HepG2 (cell line): ENCODE results near the gene NOL4. TPM values are rescaled to one million over a fixed set of nuclear protein-coding genes. Genes with fewer than 3 reads are reported as not detected.

Experiments used
- ATAC-seq: fragments of 200-7000 bp; cut with Tn5 transposase; 3 replicates; pipeline ENCODE4 v1.9.1; 2020; ENCODE audit warnings: mild to moderate bottlenecking, moderate library complexity
- BruUV-seq: library from RNA; stranded (reverse); fragments of 400-500 nt; replicated peaks from 2 replicates; lab custom pipeline; 2021; lab: Mats Ljungman, UMichigan
- CTCF ChIA-PET: fragments of 300-600 bp; formaldehyde crosslinking; extraction: SDS; loops from one replicate; lab custom pipeline; 2021; ENCODE audit warnings: low total read pairs, inconsistent platforms, low intra/inter-chr PET ratio; lab: Yijun Ruan, JAX
- POLR2A ChIA-PET: fragments of 350-600 bp; sonication (Branson Sonifier 250); formaldehyde crosslinking; loops from one replicate; lab custom pipeline; 2020; ENCODE audit warnings: antibody characterized with exemption, inconsistent platforms; lab: Yijun Ruan, JAX
- DNase-seq: peaks from one replicate; pipeline ENCODE4 v3.0.0-alpha.2; 2015; ENCODE audit warnings: low spot score
- FAIRE-seq: peaks from 3 replicates; lab custom pipeline; 2011; peaks lifted over from hg19 to GRCh38; lab: Jason Lieb, UNC
- H2AFZ ChIP-seq: one replicate; pipeline ENCODE4 v1.6.1; 2011; ENCODE audit warnings: low read length, inconsistent platforms
- H3K27ac ChIP-seq: fragments of 300-600 bp; 3 replicates; pipeline ENCODE4 v1.8.0; 2011; ENCODE audit warnings: mixed run types, mild to moderate bottlenecking, mixed read lengths, low read length, inconsistent platforms; ENCODE audit not compliant: insufficient read depth; ENCODE audit errors: extremely low read length
- H3K27me3 ChIP-seq, 2 experiments: fragments of 200-600 bp in 1 of 2; 2 replicates in 1 of 2; 3 replicates in 1 of 2; pipeline versions ENCODE4 v1.6.0 to v1.8.0; 2011; ENCODE audit warnings: low read length in 2 of 2, mild to moderate bottlenecking in 2 of 2, moderate library complexity in 2 of 2, inconsistent platforms in 1 of 2; ENCODE audit not compliant: insufficient read depth in 2 of 2, control insufficient read depth in 1 of 2
- H3K36me3 ChIP-seq, 2 experiments: fragments of 200-600 bp in 1 of 2; replicated peaks in 1 of 2; 2 replicates in 1 of 2; 3 replicates in 1 of 2; pipeline versions ENCODE4 v1.5.1 to v1.8.0; 2011; ENCODE audit warnings: low read length in 2 of 2, inconsistent platforms in 1 of 2; ENCODE audit not compliant: insufficient read depth in 2 of 2, control insufficient read depth in 1 of 2
- H3K4me1 ChIP-seq: 2 replicates; pipeline ENCODE4 v1.5.1; 2012; ENCODE audit warnings: low read length, inconsistent platforms; ENCODE audit not compliant: insufficient read depth
- H3K4me2 ChIP-seq: 2 replicates; pipeline ENCODE4 v1.6.0; 2011; ENCODE audit warnings: low read depth, low read length, inconsistent platforms
- H3K4me3 ChIP-seq, 3 experiments: fragments of 200-600 bp in 1 of 3; sonication (generic), shearing (Covaris generic) in 1 of 3; replicated peaks in 1 of 3; 2 replicates each; pipeline ENCODE4 v1.5.1; 2011 to 2016; ENCODE audit warnings: low read length in 3 of 3, inconsistent platforms in 2 of 3, low read depth in 2 of 3, mild to moderate bottlenecking in 2 of 3, control low read depth in 1 of 3, mixed read lengths in 1 of 3; ENCODE audit not compliant: insufficient read depth in 1 of 3
- H3K79me2 ChIP-seq: one replicate; pipeline ENCODE4 v1.6.1; 2011; ENCODE audit warnings: low read length, inconsistent platforms; ENCODE audit not compliant: insufficient read depth
- H3K9ac ChIP-seq: 2 replicates; pipeline ENCODE4 v1.6.0; 2011; ENCODE audit warnings: mild to moderate bottlenecking, low read depth, low read length, inconsistent platforms; ENCODE audit not compliant: insufficient read depth
- H3K9me3 ChIP-seq: 2 replicates; pipeline ENCODE4 v1.5.1; 2012; ENCODE audit warnings: mild to moderate bottlenecking, low read length
- H4K20me1 ChIP-seq: 2 replicates; pipeline ENCODE4 v1.6.0; 2011; ENCODE audit warnings: inconsistent platforms, mild to moderate bottlenecking, low read length, moderate library complexity; ENCODE audit not compliant: insufficient read depth
- BRCA1 ChIP-seq: sonication (generic); formaldehyde crosslinking; IDR thresholded peaks from 2 replicates; pipeline ENCODE4 v1.4.0; 2020; ENCODE audit warnings: missing genetic modification reagents
- CBX5 ChIP-seq: sonication (generic); formaldehyde crosslinking; IDR thresholded peaks from 2 replicates; pipeline ENCODE4 v1.4.0; 2020; ENCODE audit warnings: missing genetic modification reagents, borderline replicate concordance
- HBP1 ChIP-seq: IDR thresholded peaks from 2 replicates; pipeline ENCODE4 v1.6.1; 2016; ENCODE audit warnings: low read depth, control low read depth
- MTA3 ChIP-seq: sonication (generic); formaldehyde crosslinking; IDR thresholded peaks from 2 replicates; pipeline ENCODE4 v1.4.0; 2020; ENCODE audit warnings: missing genetic modification reagents
- RBM39 ChIP-seq: fragments of 200-400 bp; formaldehyde crosslinking; IDR thresholded peaks from one replicate; pipeline ENCODE4 v1.6.1; 2018; ENCODE audit warnings: antibody characterized with exemption, mild to moderate bottlenecking, low read depth, low read length; ENCODE audit not compliant: poor library complexity, severe bottlenecking
- RNF2 ChIP-seq: fragments of 450-650 bp; conservative IDR thresholded peaks from 2 replicates; pipeline ENCODE4 v1.6.1; 2016; ENCODE audit warnings: low read depth
- XRCC5 ChIP-seq: fragments of 200-400 bp; formaldehyde crosslinking; optimal IDR thresholded peaks from 2 replicates; pipeline ENCODE3; 2017; ENCODE audit warnings: mild to moderate bottlenecking, low read length
- ZBTB14 ChIP-seq: sonication (generic); formaldehyde crosslinking; IDR thresholded peaks from 2 replicates; pipeline ENCODE4 v1.4.0; 2020; ENCODE audit warnings: missing genetic modification reagents
- ZBTB39 ChIP-seq: sonication (generic); formaldehyde crosslinking; IDR thresholded peaks from 2 replicates; pipeline ENCODE4 v1.5.0; 2020; ENCODE audit warnings: missing genetic modification reagents
- ZGPAT ChIP-seq: IDR thresholded peaks from 2 replicates; pipeline ENCODE4 v1.6.1; 2016; ENCODE audit warnings: mild to moderate bottlenecking
- ZNF281 ChIP-seq: sonication (generic); formaldehyde crosslinking; IDR thresholded peaks from 2 replicates; pipeline ENCODE4 v1.4.0; 2020; ENCODE audit warnings: missing genetic modification reagents, borderline replicate concordance
- ZNF382 ChIP-seq: sonication (generic); formaldehyde crosslinking; IDR thresholded peaks from 2 replicates; pipeline ENCODE4 v1.5.0; 2020; ENCODE audit warnings: missing genetic modification reagents, mild to moderate bottlenecking, borderline replicate concordance
- ZNF644 ChIP-seq: IDR thresholded peaks from 2 replicates; pipeline ENCODE4 v1.6.1; 2016; ENCODE audit warnings: low read depth
- WGBS: methylation state at CpG from one replicate; pipeline ENCODE4 v1.1.6; 2017; ENCODE audit warnings: low lambda C conversion rate; 5-methylcytosine and 5-hydroxymethylcytosine counted together
- in situ Hi-C: cut with HindIII; loops from 2 replicates; pipeline ENCODE4 v1.10.0; 2017; ENCODE audit warnings: low pct_unique_long_range_greater_than_20kb; ENCODE audit not compliant: extremely low pct_ligation_motif_present
- intact Hi-C: fragments of 100-400 bp; cut with micrococcal nuclease; formaldehyde crosslinking; loops from one replicate; pipeline ENCODE4 v1.10.0; 2022; ENCODE audit not compliant: unreplicated experiment
- polyA plus RNA-seq, 8 experiments: library from polyadenylated mRNA; depleted of rRNA in 3 of 8; stranded (reverse) in 7 of 8; unstranded in 1 of 8; fragments of >200 nt; fragmentation: Illumina TruSeq in 4 of 8; extraction: Trizol in 4 of 8; gene quantifications; 2 replicates each; pipeline versions ENCODE4 v1.2.1 to v1.2.3, GENCODE V29; 2011 to 2016; ENCODE audit warnings: low read depth in 4 of 8, missing spikeins in 1 of 8, mixed read lengths in 1 of 8; ENCODE audit not compliant: insufficient read depth in 1 of 8
- total RNA-seq, 5 experiments: library from RNA; depleted of rRNA; stranded (reverse); fragments of >200 nt; fragmentation: Illumina TruSeq; extraction: Trizol; gene quantifications; 2 replicates each; pipeline ENCODE4 v1.2.3, GENCODE V29; 2016; ENCODE audit warnings: low read depth in 1 of 5

Gene NOL4
- total and polyA plus RNA-seq, 2 of the 13 experiments (the other 11 are each of a cell fraction or from before 2014, with no cell fraction given) = 1.8 TPM; not detected in 1

- TF ChIP-seq ZBTB39 (CRISPR knock-in tag) = no peak
- no peak for TF ChIP-seq ZNF281
Observed at GRCh38 chr18:34261865-34262780, 37.4 kb upstream of the NOL4 start (continued).

- Histone ChIP-seq H3K9ac (no peak overlapping the region), H2AFZ (no peak overlapping the region), H3K4me2 (no peak overlapping the region), H3K9me3 (no peaks in the 10 kb centered on the region), H3K36me3 (no peaks in the 10 kb centered on the region), H4K20me1 (no peaks in the 10 kb centered on the region), H3K79me2 (no peaks in the 10 kb centered on the region), H3K27ac (no peak overlapping the region), H3K4me3 (no peak overlapping the region), H3K27me3 (no peaks in the 10 kb centered on the region), H3K4me1 (no peaks in the 10 kb centered on the region)
- ATAC-seq (no peak), FAIRE-seq (no peak), DNase-seq (no peak)
- ChIA-PET POLR2A (no interaction called here), CTCF (no interaction called here)
- BruUV-seq = no TSS peak
- intact Hi-C loops (no loop called here), in situ Hi-C loops (no loop called here)
- 21% methylated on average over 5 of the region's 5 CpGs for WGBS
- TF ChIP-seq ZNF382 (CRISPR knock-in tag) (no peak), ZNF644 (no peak), ZGPAT (CRISPR knock-in tag) (no peak), RBM39 (no peak), BRCA1 (CRISPR knock-in tag) (no peak), RNF2 (no peak), ZBTB14 (CRISPR knock-in tag) (no peak), CBX5 (CRISPR knock-in tag) (no peak), MTA3 (CRISPR knock-in tag) (no peak), XRCC5 (no peak), HBP1 (CRISPR knock-in tag) (no peak)
Observed at GRCh38 chr18:34258176-34258575, 33.5 kb upstream of the NOL4 start.
